Mesothelial cell of epicardium (in vitro differentiated cells): ENCODE data around the gene RHOA. TPM values are rescaled to one million over a fixed set of nuclear protein-coding genes. Genes with fewer than 3 reads are reported as not detected.
A peak's percentile ranks its signal among the peaks of the same experiment; 100 is the strongest.
"Not testable (repeated sequence)": the region's sequence is repeated elsewhere in the genome, so short reads cannot be mapped to it uniquely, and the experiment has no call there.

Experiments used
- DNase-seq, 2 experiments: peaks; one replicate each; pipeline ENCODE4 v3.0.0; 2021; ENCODE audit warnings: low spot score in 2 of 2; ENCODE audit not compliant: unreplicated experiment in 2 of 2
- H3K27ac Mint-ChIP-seq: 2 replicates; pipeline ENCODE4 v1.8.0; 2021; ENCODE audit warnings: mixed read lengths
- H3K27me3 Mint-ChIP-seq: 2 replicates; pipeline ENCODE4 v1.8.0; 2021; ENCODE audit warnings: low read depth, mixed read lengths
- H3K36me3 Mint-ChIP-seq: 2 replicates; pipeline ENCODE4 v1.8.0; 2021; ENCODE audit warnings: mixed read lengths
- H3K4me1 Mint-ChIP-seq: 2 replicates; pipeline ENCODE4 v1.8.0; 2021; ENCODE audit warnings: mixed read lengths
- H3K4me3 Mint-ChIP-seq: 2 replicates; pipeline ENCODE4 v1.8.0; 2021; ENCODE audit warnings: mild to moderate bottlenecking, moderate library complexity, mixed read lengths
- H3K9me3 Mint-ChIP-seq: 2 replicates; pipeline ENCODE4 v1.8.0; 2021; ENCODE audit warnings: mixed read lengths
- total RNA-seq: library from RNA; stranded (reverse); gene quantifications from 3 replicates; pipeline ENCODE4 v1.2.1, GENCODE V29; 2021
- TF ChIP-seq, protein P1 (sequence below): fragments of 200-600 bp; sonication (generic); IDR thresholded peaks from one replicate; pipeline ENCODE4 v1.5.0; 2021; ENCODE audit warnings: antibody characterized with exemption; ENCODE audit not compliant: unreplicated experiment

The RHOA gene
- total RNA-seq, 1 donor from 2014 or later = 248 TPM

DNA sequence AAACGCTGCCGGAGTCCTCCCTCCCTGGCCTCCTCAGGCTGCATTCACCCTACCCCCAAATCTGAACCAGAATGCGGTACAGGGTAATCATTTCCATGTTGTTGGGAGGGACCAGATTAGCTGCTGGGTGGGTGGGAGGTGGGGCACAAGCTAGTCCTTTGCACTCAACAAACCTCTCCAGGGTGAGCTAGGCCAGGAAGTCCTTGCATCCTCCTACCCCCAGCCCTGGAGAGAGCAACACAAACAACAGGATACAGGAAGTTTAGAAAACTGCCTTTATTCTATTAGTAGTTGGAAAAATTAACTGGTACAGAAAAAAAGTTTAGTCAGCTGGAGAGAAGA, 52.9 kb downstream of the RHOA start:
- TF ChIP-seq, protein P1, sequence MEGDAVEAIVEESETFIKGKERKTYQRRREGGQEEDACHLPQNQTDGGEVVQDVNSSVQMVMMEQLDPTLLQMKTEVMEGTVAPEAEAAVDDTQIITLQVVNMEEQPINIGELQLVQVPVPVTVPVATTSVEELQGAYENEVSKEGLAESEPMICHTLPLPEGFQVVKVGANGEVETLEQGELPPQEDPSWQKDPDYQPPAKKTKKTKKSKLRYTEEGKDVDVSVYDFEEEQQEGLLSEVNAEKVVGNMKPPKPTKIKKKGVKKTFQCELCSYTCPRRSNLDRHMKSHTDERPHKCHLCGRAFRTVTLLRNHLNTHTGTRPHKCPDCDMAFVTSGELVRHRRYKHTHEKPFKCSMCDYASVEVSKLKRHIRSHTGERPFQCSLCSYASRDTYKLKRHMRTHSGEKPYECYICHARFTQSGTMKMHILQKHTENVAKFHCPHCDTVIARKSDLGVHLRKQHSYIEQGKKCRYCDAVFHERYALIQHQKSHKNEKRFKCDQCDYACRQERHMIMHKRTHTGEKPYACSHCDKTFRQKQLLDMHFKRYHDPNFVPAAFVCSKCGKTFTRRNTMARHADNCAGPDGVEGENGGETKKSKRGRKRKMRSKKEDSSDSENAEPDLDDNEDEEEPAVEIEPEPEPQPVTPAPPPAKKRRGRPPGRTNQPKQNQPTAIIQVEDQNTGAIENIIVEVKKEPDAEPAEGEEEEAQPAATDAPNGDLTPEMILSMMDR = no peak
- no peak for DNase-seq
- H3K4me3 Mint-ChIP-seq = peak overlapping the region; percentile 92
- H3K27me3 Mint-ChIP-seq = no peaks in the 10 kb centered on the region
- H3K9me3 Mint-ChIP-seq = no peaks in the 10 kb centered on the region
- H3K4me1 Mint-ChIP-seq = peaks cover 19% of the 10 kb centered on the region
- H3K36me3 Mint-ChIP-seq = peaks cover 32% of the 10 kb centered on the region
- peak overlapping the region; percentile 92 for H3K27ac Mint-ChIP-seq

DNA sequence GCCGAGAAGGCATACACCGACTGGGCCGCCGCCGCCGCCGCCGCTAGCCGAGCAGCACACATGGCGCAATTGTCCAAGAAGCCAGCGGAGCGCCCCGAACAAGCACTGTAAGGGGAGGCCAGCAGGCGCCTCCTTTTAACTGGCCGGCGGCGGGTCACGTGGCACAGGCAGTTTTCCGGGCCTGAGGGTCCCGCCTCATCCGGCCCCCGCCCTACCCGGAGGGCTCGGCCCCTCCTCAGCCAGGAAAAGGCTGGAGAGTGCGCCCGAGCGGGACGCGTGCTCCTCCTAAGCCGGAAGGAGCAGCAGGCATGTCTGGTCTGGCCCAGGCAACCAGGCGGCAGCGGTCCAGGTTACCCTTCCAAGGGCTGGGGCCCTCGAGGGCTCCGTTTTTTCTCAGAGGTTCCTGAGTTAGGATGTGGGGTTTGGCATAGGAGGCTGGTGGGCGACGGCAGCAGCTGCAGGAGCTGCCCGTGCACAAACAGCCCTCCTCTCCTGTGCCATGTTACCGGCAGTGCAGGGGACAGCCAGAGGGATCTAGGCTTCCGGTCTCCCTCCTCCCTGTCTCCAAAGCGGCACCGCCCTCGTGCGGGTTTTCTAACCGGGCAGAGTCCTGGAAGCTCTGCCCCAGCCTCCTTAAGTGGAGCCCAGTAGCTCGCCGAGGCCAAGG, 53.4 kb downstream of the RHOA start, which contains the start of gene GPX1:
Gene GPX1, minus strand, starts transcription at position 137 of the 667 bp plus-strand sequence. Its CDS starts 75 bp downstream, at position 62.
- H3K27ac Mint-ChIP-seq = peak within 1 kb of the TSS; percentile 96
- H3K36me3 Mint-ChIP-seq = peaks cover 30% of the 10 kb centered on the region
- H3K4me3 Mint-ChIP-seq = peak within 1 kb of the TSS; percentile 92
- TF ChIP-seq, protein P1 = no peak
- H3K9me3 Mint-ChIP-seq = no peaks in the 10 kb centered on the region
- no peaks in the 10 kb centered on the region for H3K27me3 Mint-ChIP-seq
- peak; percentile 90 to 94 for DNase-seq
- peaks cover 19% of the 10 kb centered on the region for H3K4me1 Mint-ChIP-seq

DNA sequence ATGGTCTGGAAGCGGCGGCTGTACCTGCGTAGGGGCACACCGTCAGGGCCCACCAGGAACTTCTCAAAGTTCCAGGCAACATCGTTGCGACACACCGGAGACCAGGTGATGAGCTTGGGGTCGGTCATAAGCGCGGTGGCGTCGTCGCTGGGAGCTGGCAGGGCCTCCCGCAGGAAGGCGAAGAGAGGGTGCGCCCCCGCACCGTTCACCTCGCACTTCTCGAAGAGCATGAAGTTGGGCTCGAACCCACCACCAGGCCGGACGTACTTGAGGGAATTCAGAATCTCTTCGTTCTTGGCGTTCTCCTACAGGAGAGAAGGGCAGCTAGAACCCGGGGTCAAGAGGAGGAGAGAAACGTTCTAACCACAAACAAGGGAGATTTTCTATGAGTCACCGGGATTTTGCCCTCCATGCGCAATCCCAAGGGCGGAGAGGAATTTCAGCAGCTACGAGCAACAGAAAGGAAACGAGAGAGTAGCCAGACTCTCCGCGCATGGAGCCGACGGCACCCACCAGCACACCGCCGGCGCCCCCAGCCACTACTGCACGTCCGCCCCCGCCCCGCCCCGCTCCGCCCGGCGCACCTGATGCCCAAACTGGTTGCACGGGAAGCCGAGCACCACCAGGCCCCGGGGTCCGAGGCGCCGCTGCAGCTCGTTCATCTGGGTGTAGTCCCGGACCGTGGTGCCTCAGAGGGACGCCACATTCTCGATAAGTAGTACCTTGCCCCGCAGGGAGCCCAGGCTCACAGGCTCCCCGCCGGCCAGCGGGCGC, 54.1 kb downstream of the RHOA start:
- H3K4me3 Mint-ChIP-seq = peak overlapping the region; percentile 92

DNA sequence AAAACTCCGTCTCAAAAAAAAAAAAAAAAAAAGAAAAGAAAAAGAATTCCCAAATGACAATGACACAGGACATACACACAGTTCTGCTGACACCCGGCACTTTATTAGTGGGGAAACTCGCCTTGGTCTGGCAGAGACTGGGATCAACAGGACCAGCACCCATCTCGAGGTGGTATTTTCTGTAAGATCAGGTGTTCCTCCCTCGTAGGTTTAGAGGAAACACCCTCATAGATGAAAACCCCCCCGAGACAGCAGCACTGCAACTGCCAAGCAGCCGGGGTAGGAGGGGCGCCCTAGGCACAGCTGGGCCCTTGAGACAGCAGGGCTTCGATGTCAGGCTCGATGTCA, 54.7 kb downstream of the RHOA start:
- H3K4me3 Mint-ChIP-seq = peak overlapping the region; percentile 92
- peaks cover 19% of the 10 kb centered on the region for H3K4me1 Mint-ChIP-seq
- DNase-seq, H3K9me3 Mint-ChIP-seq, H3K27me3 Mint-ChIP-seq: not testable (repeated sequence)
- peaks cover 24% of the 10 kb centered on the region for H3K36me3 Mint-ChIP-seq
- H3K27ac Mint-ChIP-seq = peak overlapping the region; percentile 96

More for the DNA sequence above, 54.1 kb downstream of the RHOA start:
- not testable (repeated sequence) for H3K9me3 Mint-ChIP-seq, H3K27me3 Mint-ChIP-seq
- H3K36me3 Mint-ChIP-seq = peaks cover 29% of the 10 kb centered on the region
- peaks cover 19% of the 10 kb centered on the region for H3K4me1 Mint-ChIP-seq
- peak overlapping the region; percentile 96 for H3K27ac Mint-ChIP-seq
- DNase-seq = peak; percentile 33 to 42

DNA sequence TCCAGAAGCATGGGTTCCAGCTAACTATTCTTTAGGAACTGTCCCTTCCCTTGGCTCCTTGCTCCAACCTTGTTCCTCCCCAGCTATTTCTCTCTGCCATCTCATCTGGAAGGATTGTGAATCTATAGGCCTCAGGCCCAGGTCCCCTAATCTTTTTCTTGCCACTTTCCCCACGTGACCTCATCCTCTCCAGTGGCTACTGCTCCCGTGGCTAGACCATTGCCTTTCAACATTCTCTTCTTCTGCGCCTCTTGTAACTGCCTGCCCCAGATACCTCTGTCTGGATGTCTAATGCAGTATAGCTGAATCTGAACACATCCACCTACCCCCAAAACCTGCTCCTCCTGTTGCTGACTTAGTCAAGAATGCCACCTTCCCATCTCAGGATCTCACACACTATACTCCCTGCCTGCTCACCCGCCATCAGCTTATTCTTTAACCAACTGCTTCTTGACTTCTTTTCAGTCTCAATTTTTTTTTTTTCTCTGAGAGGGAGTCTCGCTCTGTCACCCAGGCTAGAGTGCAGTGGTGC, 58.8 kb downstream of the RHOA start:
- Mint-ChIP-seq H3K4me1 (peaks cover 15% of the 10 kb centered on the region), H3K27me3 (no peaks in the 10 kb centered on the region)

DNA sequence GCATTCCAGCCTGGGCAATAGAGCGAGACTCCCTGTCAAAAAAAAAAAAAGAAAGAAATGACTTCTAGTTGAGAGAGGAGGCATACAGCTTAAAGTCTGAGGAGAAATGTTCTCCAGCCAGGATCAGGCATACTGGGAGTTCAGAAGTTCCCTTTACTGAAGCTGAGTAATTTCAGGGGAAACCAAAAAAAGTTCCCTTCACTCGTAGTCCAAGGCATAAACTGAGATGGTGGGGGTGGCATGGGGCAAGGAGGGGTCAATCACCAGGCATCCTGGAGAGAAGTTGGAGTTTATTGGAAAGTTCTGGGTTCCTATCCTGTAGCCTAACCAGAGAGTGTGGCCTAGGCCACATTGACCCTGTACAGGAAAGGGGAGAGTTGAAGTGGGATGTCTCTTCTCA, 59.5 kb downstream of the RHOA start:
- no peaks in the 10 kb centered on the region for H3K9me3 Mint-ChIP-seq
- no peak overlapping the region for H3K4me3 Mint-ChIP-seq
- peaks cover 9% of the 10 kb centered on the region for H3K36me3 Mint-ChIP-seq
- no peak for DNase-seq
- peaks cover 11% of the 10 kb centered on the region for H3K4me1 Mint-ChIP-seq
- H3K27me3 Mint-ChIP-seq = no peaks in the 10 kb centered on the region
- TF ChIP-seq, protein P1 = no peak
- no peak overlapping the region for H3K27ac Mint-ChIP-seq

More for the DNA sequence above, 58.8 kb downstream of the RHOA start:
- Mint-ChIP-seq H3K4me3 (no peak overlapping the region), H3K36me3 (peaks cover 9% of the 10 kb centered on the region), H3K9me3 (no peaks in the 10 kb centered on the region), H3K27ac (no peak overlapping the region)
- TF ChIP-seq, protein P1 = no peak
- no peak for DNase-seq
